ENCODE results near the gene ULK4.

ULK4 gene

DNA sequence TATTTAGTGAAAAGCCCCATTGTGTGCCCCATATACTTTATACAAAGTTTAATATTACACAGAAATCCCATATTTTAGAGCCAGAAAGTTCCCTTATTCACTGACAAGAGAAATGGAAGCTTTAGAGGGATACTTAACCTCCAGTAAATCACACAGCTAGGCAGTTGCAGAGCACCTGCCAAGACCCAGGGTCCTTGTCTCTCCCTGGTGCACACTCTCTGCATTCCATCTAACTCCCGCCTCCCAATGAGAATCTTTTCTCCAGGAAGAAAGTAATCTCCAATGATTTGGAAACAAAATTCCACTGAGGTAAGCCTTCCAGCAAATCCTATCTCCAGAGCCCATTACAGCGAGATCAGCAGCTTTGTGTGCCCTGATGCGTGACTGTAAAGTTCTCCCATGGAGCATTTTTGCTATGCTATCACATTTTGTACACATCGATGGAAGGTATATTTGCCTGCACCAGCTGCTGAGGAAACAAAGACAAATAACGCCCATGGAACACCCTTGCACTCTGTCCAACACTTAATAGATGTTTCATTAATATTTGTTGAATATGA is 41.4 kb downstream of the ULK4 start:
- Histone ChIP-seq H3K4me2 (ENCODE audit: insufficient read depth, low read length) (no peak overlapping the region), H3K9me3 (ENCODE audit: insufficient read depth, low read length, severe bottlenecking) (no peaks in the 10 kb centered on the region), H3K4me1 (ENCODE audit: insufficient read depth, low read length) (no peaks in the 10 kb centered on the region), H3K9ac (ENCODE audit: low read depth, low read length) (no peak overlapping the region), H2AFZ (ENCODE audit: low read depth, low read length) (no peak overlapping the region), H3K27ac (ENCODE audit: low read length) (no peak overlapping the region), H3K79me2 (ENCODE audit: insufficient read depth, low read length) (no peaks in the 10 kb centered on the region), H3K4me3 (ENCODE audit: low read depth in 1 of 2, low read length in 2 of 2) (no peak overlapping the region), H4K20me1 (ENCODE audit: insufficient read depth, low read length) (no peaks in the 10 kb centered on the region), H3K27me3 (ENCODE audit: insufficient read depth, low read length, poor library complexity) (no peaks in the 10 kb centered on the region), H3K36me3 (ENCODE audit: insufficient read depth, low read length) (0 out of 2 replicates have a peak, but pooled peaks cover 6% of the 10 kb centered on the region)
- TF ChIP-seq, protein P1, sequence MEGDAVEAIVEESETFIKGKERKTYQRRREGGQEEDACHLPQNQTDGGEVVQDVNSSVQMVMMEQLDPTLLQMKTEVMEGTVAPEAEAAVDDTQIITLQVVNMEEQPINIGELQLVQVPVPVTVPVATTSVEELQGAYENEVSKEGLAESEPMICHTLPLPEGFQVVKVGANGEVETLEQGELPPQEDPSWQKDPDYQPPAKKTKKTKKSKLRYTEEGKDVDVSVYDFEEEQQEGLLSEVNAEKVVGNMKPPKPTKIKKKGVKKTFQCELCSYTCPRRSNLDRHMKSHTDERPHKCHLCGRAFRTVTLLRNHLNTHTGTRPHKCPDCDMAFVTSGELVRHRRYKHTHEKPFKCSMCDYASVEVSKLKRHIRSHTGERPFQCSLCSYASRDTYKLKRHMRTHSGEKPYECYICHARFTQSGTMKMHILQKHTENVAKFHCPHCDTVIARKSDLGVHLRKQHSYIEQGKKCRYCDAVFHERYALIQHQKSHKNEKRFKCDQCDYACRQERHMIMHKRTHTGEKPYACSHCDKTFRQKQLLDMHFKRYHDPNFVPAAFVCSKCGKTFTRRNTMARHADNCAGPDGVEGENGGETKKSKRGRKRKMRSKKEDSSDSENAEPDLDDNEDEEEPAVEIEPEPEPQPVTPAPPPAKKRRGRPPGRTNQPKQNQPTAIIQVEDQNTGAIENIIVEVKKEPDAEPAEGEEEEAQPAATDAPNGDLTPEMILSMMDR (IDR thresholded peaks at IDR 0.05; ENCODE audit: borderline replicate concordance, extremely low read depth, low read length, poor library complexity, severe bottlenecking), result no peak
- TF ChIP-seq EZH2 (IDR thresholded peaks at IDR 0.05; ENCODE audit: borderline replicate concordance, low read depth, low read length, severe bottlenecking), result no peak
- DNase-seq, result no peak
- ATAC-seq (ENCODE audit: insufficient read depth, low read depth), result no peak

DNA sequence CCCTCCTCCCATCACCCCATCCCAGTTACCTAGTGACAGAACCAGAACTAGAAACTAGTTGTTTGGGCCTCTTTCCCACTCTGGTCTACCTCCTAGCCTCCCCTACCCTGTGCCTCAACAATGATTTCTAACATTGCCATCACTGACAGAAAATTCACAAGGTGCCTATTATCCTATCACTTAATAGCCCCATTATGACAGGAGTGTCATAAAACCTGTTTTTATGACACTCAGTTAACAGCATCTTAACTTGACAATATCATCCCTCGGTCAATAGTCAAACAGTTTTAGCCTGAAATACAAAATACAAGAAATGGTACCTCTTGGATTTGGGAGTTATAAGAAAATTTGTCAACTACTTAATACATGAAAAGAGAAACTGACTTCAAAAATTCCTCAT is 46.5 kb downstream of the ULK4 start:
- H3K79me2 ChIP-seq (ENCODE audit: insufficient read depth, low read length), result no peaks in the 10 kb centered on the region
- H3K27me3 ChIP-seq (ENCODE audit: insufficient read depth, low read length, poor library complexity), result no peaks in the 10 kb centered on the region
- TF ChIP-seq, protein P1 (IDR thresholded peaks at IDR 0.05; ENCODE audit: borderline replicate concordance, extremely low read depth, low read length, poor library complexity, severe bottlenecking), result no peak
- no peak for TF ChIP-seq EZH2 (IDR thresholded peaks at IDR 0.05; ENCODE audit: borderline replicate concordance, low read depth, low read length, severe bottlenecking)
- DNase-seq (no peak), ATAC-seq (ENCODE audit: insufficient read depth, low read depth) (no peak)
- no peak overlapping the region for H3K4me2 ChIP-seq (ENCODE audit: insufficient read depth, low read length)
- no peak overlapping the region for H3K4me3 ChIP-seq (ENCODE audit: low read depth in 1 of 2, low read length in 2 of 2)
- no peaks in the 10 kb centered on the region for H4K20me1 ChIP-seq (ENCODE audit: insufficient read depth, low read length)
- H3K9me3 ChIP-seq (ENCODE audit: insufficient read depth, low read length, severe bottlenecking), result no peaks in the 10 kb centered on the region
- H2AFZ ChIP-seq (ENCODE audit: low read depth, low read length), result no peak overlapping the region
- H3K9ac ChIP-seq (ENCODE audit: low read depth, low read length), result no peak overlapping the region
- H3K27ac ChIP-seq (ENCODE audit: low read length), result no peak overlapping the region
- 0 out of 2 replicates have a peak, but pooled peaks cover 5% of the 10 kb centered on the region for H3K36me3 ChIP-seq (ENCODE audit: insufficient read depth, low read length)
- H3K4me1 ChIP-seq (ENCODE audit: insufficient read depth, low read length), result no peaks in the 10 kb centered on the region

DNA sequence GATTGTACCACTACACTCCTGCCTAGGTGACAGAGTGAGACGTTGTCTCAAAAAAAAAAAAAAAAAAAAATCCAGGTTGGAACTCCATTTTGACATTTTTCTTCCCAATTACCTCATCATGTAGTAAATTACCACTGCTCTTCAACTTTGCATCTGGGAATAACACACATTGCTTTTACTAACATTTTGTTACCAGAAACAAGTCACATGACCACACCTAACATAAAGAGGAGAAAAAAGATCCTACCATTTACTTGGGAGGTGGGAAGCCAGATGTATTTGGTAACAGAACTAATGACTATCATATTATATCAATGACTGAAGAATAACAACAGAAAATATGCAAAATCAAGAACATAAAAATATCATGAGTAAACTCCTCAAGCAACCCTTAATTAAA is 49.6 kb downstream of the ULK4 start:
- no peak for ATAC-seq (ENCODE audit: insufficient read depth, low read depth)
- Histone ChIP-seq H3K9me3 (ENCODE audit: insufficient read depth, low read length, severe bottlenecking) (no peaks in the 10 kb centered on the region), H3K4me3 (ENCODE audit: low read depth in 1 of 2, low read length in 2 of 2) (no peak overlapping the region), H4K20me1 (ENCODE audit: insufficient read depth, low read length) (no peaks in the 10 kb centered on the region), H3K79me2 (ENCODE audit: insufficient read depth, low read length) (no peaks in the 10 kb centered on the region), H3K4me2 (ENCODE audit: insufficient read depth, low read length) (no peak overlapping the region), H3K36me3 (ENCODE audit: insufficient read depth, low read length) (peaks cover 9% of the 10 kb centered on the region; the same call in 1 of the 2 replicates), H3K9ac (ENCODE audit: low read depth, low read length) (no peak overlapping the region), H3K4me1 (ENCODE audit: insufficient read depth, low read length) (no peaks in the 10 kb centered on the region), H3K27ac (ENCODE audit: low read length) (no peak overlapping the region), H3K27me3 (ENCODE audit: insufficient read depth, low read length, poor library complexity) (no peaks in the 10 kb centered on the region), H2AFZ (ENCODE audit: low read depth, low read length) (no peak overlapping the region)
- no peak for TF ChIP-seq EZH2 (IDR thresholded peaks at IDR 0.05; ENCODE audit: borderline replicate concordance, low read depth, low read length, severe bottlenecking)
- TF ChIP-seq, protein P1 (IDR thresholded peaks at IDR 0.05; ENCODE audit: borderline replicate concordance, extremely low read depth, low read length, poor library complexity, severe bottlenecking), result no peak
- DNase-seq, result no peak

Measured in DND-41 (cell line).